Liver (tissue), 9 donors: Measurements from ENCODE around the gene CTXND1. TPM values are rescaled to one million over a fixed set of nuclear protein-coding genes. Genes with fewer than 3 reads are reported as not detected.

Source experiments
- DNase-seq: peaks from one replicate; pipeline ENCODE4 v3.0.0-alpha.2; 2017; ENCODE audit warnings: low spot score
- H3K27ac ChIP-seq, 2 donors: one replicate each; pipeline ENCODE4 v1.7.0; 2013; ENCODE audit warnings: inconsistent platforms in 2 of 2, low read length in 2 of 2, control low read depth in 1 of 2, low read depth in 1 of 2, mild to moderate bottlenecking in 1 of 2
- H3K27me3 ChIP-seq, 4 donors: one replicate each; pipeline versions ENCODE4 v1.6.1 to v1.7.0; 2013; ENCODE audit warnings: low read length in 3 of 4, inconsistent platforms in 1 of 4, mild to moderate bottlenecking in 1 of 4, moderate library complexity in 1 of 4; ENCODE audit not compliant: control insufficient read depth in 4 of 4, insufficient read depth in 4 of 4
- H3K36me3 ChIP-seq, 4 donors: one replicate each; pipeline versions ENCODE4 v1.6.1 to v1.7.0; 2013; ENCODE audit warnings: low read length in 3 of 4, mild to moderate bottlenecking in 3 of 4, low read depth in 1 of 4, moderate library complexity in 1 of 4; ENCODE audit not compliant: control insufficient read depth in 4 of 4, insufficient read depth in 3 of 4
- H3K4me1 ChIP-seq, 4 donors: one replicate each; pipeline versions ENCODE4 v1.6.1 to v1.7.0; 2013; ENCODE audit warnings: low read length in 3 of 4, mild to moderate bottlenecking in 3 of 4, moderate library complexity in 1 of 4; ENCODE audit not compliant: control insufficient read depth in 4 of 4, insufficient read depth in 4 of 4
- H3K4me3 ChIP-seq, 3 donors: one replicate each; pipeline versions ENCODE4 v1.6.1 to v1.7.0; 2013; ENCODE audit warnings: low read length in 3 of 3, control low read depth in 1 of 3, low read depth in 1 of 3, mild to moderate bottlenecking in 1 of 3
- H3K9ac ChIP-seq, 2 donors: one replicate each; pipeline ENCODE4 v1.7.0; 2013; ENCODE audit warnings: low read length in 2 of 2, mild to moderate bottlenecking in 2 of 2, moderate library complexity in 2 of 2, control low read depth in 1 of 2, low read depth in 1 of 2
- H3K9me3 ChIP-seq, 4 donors: one replicate each; pipeline versions ENCODE4 v1.6.1 to v1.7.0; 2013; ENCODE audit warnings: low read length in 3 of 4; ENCODE audit not compliant: control insufficient read depth in 4 of 4
- ATF3 ChIP-seq: IDR thresholded peaks from 2 replicates; pipeline ENCODE4 v1.6.1; 2016; ENCODE audit warnings: antibody characterized with exemption
- CTCF ChIP-seq: fragments of 150-350 bp; IDR thresholded peaks from 2 replicates; pipeline ENCODE4 v1.5.1; 2017; ENCODE audit warnings: improper control_type of control experiment, low read depth, low read length; ENCODE audit not compliant: missing input control
- EGR1 ChIP-seq, 2 donors: IDR thresholded peaks; 2 replicates each; pipeline ENCODE4 v1.6.1; 2016 to 2018; ENCODE audit warnings: antibody characterized with exemption in 2 of 2, low read depth in 2 of 2
- FOXA1 ChIP-seq: IDR thresholded peaks from 2 replicates; pipeline ENCODE4 v1.6.1; 2016; ENCODE audit warnings: antibody characterized with exemption
- GABPA ChIP-seq, 2 donors: IDR thresholded peaks in 1 of 2; conservative IDR thresholded peaks in 1 of 2; 2 replicates each; pipeline ENCODE4 v1.6.1; 2016; ENCODE audit warnings: antibody characterized with exemption in 2 of 2, mild to moderate bottlenecking in 1 of 2, moderate library complexity in 1 of 2
- HNF4A ChIP-seq, 2 donors: conservative IDR thresholded peaks; 2 replicates each; pipeline ENCODE4 v1.6.1; 2016; ENCODE audit warnings: antibody characterized with exemption in 2 of 2, mild to moderate bottlenecking in 2 of 2
- HNF4G ChIP-seq: IDR thresholded peaks from 2 replicates; pipeline ENCODE4 v1.6.1; 2016; ENCODE audit warnings: antibody characterized with exemption
- MAX ChIP-seq: IDR thresholded peaks from 2 replicates; pipeline ENCODE4 v1.6.1; 2016; ENCODE audit warnings: antibody characterized with exemption
- NR2F2 ChIP-seq: IDR thresholded peaks from 2 replicates; pipeline ENCODE4 v1.6.1; 2016; ENCODE audit warnings: antibody characterized with exemption
- RAD21 ChIP-seq, 2 donors: IDR thresholded peaks; 2 replicates each; pipeline ENCODE4 v1.6.1; 2016; ENCODE audit warnings: antibody characterized with exemption in 2 of 2, mild to moderate bottlenecking in 2 of 2
- REST ChIP-seq: IDR thresholded peaks from 2 replicates; pipeline ENCODE4 v1.6.1; 2016; ENCODE audit warnings: antibody characterized with exemption, mild to moderate bottlenecking
- SP1 ChIP-seq: IDR thresholded peaks from 2 replicates; pipeline ENCODE4 v1.6.1; 2018; ENCODE audit warnings: antibody characterized with exemption, mild to moderate bottlenecking
- TAF1 ChIP-seq: conservative IDR thresholded peaks from 2 replicates; pipeline ENCODE4 v1.6.1; 2016; ENCODE audit warnings: antibody characterized with exemption, mild to moderate bottlenecking
- YY1 ChIP-seq: IDR thresholded peaks from 2 replicates; pipeline ENCODE4 v1.6.1; 2016; ENCODE audit warnings: antibody characterized with exemption, mild to moderate bottlenecking
- ZBTB33 ChIP-seq: IDR thresholded peaks from 2 replicates; pipeline ENCODE4 v1.6.1; 2016; ENCODE audit warnings: antibody characterized with exemption
- WGBS: extraction: QIAGEN DNeasy Blood & Tissue Kit; methylation state at CpG from one replicate; pipeline ENCODE4 v1.1.7; 2013; 5-methylcytosine and 5-hydroxymethylcytosine counted together
- polyA plus RNA-seq, 2 donors: library from polyadenylated mRNA; stranded (reverse) in 1 of 2; unstranded in 1 of 2; fragments of 200-250 nt in 1 of 2; fragments of >200 nt in 1 of 2; fragmentation: Nextera tagmentation in 1 of 2; extraction: Ambion mirVana in 1 of 2; gene quantifications; one replicate each; pipeline versions ENCODE4 v1.2.1 to v1.2.3, GENCODE V29; 2013 to 2015
- total RNA-seq, 2 donors: library from RNA; depleted of rRNA; stranded (reverse); fragments of >200 nt; gene quantifications; one replicate each; pipeline ENCODE4 v1.2.3, GENCODE V29; 2014
- donor health status: healthy.
- donor health status: healthy.
- donor health status: healthy.
- donor health status: healthy.
- donor health status: healthy.

CTXND1 gene
- total and polyA plus RNA-seq, 4 donors: 2.9 to 4.1 (median 3.1) TPM

- Histone ChIP-seq H3K4me1 (no peaks in the 10 kb centered on the region), H3K27me3 (no peaks in the 10 kb centered on the region), H3K9me3 (no peaks in the 10 kb centered on the region), H3K36me3 (no peaks in the 10 kb centered on the region), H3K9ac (no peak overlapping the region), H3K27ac (no peak overlapping the region), H3K4me3 (no peak overlapping the region)
- DNase-seq: no peak
- TF ChIP-seq HNF4G (no peak), ATF3 (no peak), ZBTB33 (no peak), TAF1 (no peak), REST (no peak), CTCF (no peak), MAX (no peak), RAD21 (IDR thresholded peaks at IDR 0.05) (no peak), YY1 (no peak), SP1 (no peak), EGR1 (IDR thresholded peaks at IDR 0.05; ENCODE audit: low read depth in 2 of 2) (no peak), HNF4A (conservative IDR thresholded peaks at IDR 0.05) (no peak), GABPA (IDR thresholded peaks at IDR 0.05 in 1 of 2, conservative IDR thresholded peaks at IDR 0.05 in 1 of 2) (no peak), FOXA1 (no peak), NR2F2 (no peak)
- 78% methylated on average over 3 of the region's 3 CpGs for WGBS
These were observed 31.5 kb upstream of the CTXND1 start for GRCh38 chr15:80283531-80283930.

- Histone ChIP-seq H3K4me3 (no peak overlapping the region), H3K36me3 (no peaks in the 10 kb centered on the region), H3K27ac (no peak overlapping the region), H3K9me3 (no peaks in the 10 kb centered on the region), H3K4me1 (no peaks in the 10 kb centered on the region), H3K9ac (no peak overlapping the region), H3K27me3 (no peaks in the 10 kb centered on the region)
- TF ChIP-seq ATF3: no peak
- no peak for DNase-seq
- WGBS: 87% methylated on average over 6 of the region's 6 CpGs
These were observed 25.1 kb upstream of the CTXND1 start for GRCh38 chr15:80277147-80277546.
